Tongue (tissue), 2 donors: ENCODE results near the gene PRDM5. TPM values are rescaled to one million over a fixed set of nuclear protein-coding genes. Genes with fewer than 3 reads are reported as not detected.
"Not testable (repeated sequence)": the region's sequence is repeated elsewhere in the genome, so short reads cannot be mapped to it uniquely, and the experiment has no call there.

ENCODE experiments used
- DNase-seq: peaks from one replicate; pipeline ENCODE4 v3.0.0-alpha.2; 2015
- total RNA-seq: library from RNA; depleted of rRNA; stranded (reverse); fragments of >200 nt; gene quantifications from one replicate; pipeline ENCODE4 v1.2.3, GENCODE V29; 2014

PRDM5 gene
- total RNA-seq, 1 donor from 2014 or later = 36.4 TPM

DNA sequence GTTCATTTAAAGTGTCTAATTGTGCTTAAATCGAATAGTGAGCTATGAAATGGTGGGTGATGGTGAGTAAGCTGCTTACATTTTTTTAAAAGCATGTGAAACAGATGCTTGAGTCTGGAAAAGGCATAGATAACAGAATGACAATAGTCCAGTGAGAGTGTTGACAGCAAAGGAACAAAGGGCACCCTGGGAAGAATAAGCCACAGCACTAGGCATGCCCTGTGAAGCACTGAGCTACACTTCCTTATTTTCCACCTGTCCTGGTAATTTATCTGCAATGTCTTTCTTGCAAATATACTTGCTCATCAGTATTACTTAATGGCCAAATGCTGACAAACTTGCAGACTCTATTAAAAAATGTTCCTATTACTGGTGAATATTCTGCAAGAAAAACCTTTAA is 168.7 kb downstream of the PRDM5 start:
- no peak for DNase-seq

DNA sequence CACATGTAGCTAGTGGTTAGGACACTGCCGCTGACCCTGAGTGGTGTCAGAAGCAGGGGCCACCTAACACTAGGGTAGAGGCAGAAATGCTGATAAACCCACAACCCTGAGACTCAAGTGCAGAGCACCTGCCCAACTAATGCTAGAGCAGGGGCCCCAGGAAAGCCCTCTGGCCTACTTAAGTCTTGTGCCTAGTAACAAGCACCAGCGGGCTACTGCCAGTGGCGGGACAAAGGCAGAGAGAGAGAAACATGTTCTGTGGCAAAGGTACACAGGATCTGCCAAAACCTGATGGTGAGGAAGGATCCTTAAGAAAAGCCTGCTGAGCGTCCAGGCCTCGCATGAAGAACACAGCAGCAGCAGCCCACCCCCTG is 172.4 kb downstream of the PRDM5 start:
- no peak for DNase-seq

- DNase-seq = no peak
These were observed 172.9 kb downstream of the PRDM5 start for GRCh38 chr4:120749445-120750151.

GRCh38 chr4:120741636-120742035 is 180.9 kb downstream of the PRDM5 start:
- not testable (repeated sequence) for DNase-seq

GRCh38 chr4:120736312-120736711 is 186.2 kb downstream of the PRDM5 start:
- no peak for DNase-seq

GRCh38 chr4:120733968-120734367 is 188.6 kb downstream of the PRDM5 start:
- no peak for DNase-seq

GRCh38 chr4:120733054-120733453 is 189.5 kb downstream of the PRDM5 start:
- no peak for DNase-seq

- no peak for DNase-seq
These were observed 191.0 kb downstream of the PRDM5 start for GRCh38 chr4:120731561-120731960.

- no peak for DNase-seq
These were observed 191.7 kb downstream of the PRDM5 start for GRCh38 chr4:120730777-120731320.

- no peak for DNase-seq
These were observed 193.4 kb downstream of the PRDM5 start for GRCh38 chr4:120728892-120729675.

DNA sequence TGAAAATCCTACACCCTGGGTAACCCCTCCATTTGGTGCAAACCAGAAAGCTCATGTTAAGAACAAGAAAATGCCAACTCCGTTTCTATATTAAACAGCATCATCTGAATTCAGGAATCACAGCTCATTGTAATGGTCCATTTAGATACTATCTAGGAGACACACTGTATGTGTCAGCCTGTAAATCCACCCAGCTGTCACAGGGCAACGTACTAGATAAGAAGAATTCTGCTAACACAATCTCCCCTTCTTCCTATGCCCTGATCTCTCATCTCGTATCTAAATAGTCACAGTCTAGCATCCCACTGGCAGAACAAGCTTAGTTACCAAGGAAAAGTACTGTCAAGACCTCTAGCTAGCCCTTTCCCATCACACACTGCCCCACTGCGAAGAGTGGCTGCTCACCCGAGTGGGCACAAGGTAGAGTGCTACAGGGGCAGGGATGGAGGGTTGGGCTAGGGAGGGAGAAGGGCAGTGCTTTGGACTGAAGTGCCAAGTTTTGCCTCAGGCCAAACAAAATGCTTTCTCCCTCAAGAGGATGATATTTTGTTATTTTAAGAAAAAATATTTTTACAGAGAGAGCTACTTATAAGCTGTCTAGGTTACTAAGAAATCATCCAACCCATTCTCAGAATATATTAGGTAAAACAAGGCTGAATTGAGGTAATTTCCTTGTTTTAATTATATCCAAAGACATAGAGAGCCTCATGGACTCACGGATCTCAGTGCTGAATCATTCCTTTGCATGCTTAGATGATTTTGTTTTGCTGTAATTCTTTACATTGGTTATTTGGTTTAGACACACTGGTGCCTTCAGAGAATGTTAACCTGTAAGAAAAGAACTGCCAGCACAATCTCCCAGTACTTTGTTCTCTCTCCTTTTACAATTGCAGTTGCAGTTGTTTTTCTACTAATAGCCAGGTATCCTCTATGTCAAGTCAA is 196.6 kb downstream of the PRDM5 start:
- DNase-seq = no peak

- peak; percentile 30 for DNase-seq
These were observed 197.9 kb downstream of the PRDM5 start for GRCh38 chr4:120724656-120725055.

- no peak for DNase-seq
These were observed 198.5 kb downstream of the PRDM5 start for GRCh38 chr4:120723986-120724385.

GRCh38 chr4:120723105-120723504 is 199.4 kb downstream of the PRDM5 start:
- DNase-seq = no peak

GRCh38 chr4:120722655-120723054 is 199.9 kb downstream of the PRDM5 start:
- no peak for DNase-seq

DNA sequence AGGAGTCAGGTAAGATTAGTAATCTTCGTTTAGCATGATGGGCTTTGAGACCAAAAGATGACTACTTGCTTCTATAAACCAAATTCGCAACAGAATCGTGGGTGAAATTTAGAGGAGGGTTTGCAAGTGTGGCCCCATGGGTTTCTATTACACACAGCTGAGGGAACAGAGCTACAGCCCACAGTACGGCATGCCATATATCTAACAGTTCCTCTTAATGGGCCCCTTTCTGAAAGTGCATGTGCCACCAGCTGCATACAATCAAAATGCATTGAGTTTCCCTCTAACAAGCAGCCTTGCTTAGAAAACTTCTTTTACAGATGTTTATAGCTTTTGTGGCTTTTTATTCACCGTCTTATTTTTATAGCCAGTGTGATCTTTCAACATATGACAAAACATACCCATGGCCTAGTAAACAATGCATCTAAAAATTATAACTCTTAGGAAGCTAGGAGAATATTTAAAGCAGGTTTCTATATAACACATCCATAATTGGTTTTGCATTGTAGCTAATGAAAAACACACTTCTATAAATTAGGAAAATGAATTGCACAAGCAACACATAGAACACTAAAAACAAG is 202.1 kb downstream of the PRDM5 start:
- no peak for DNase-seq

GRCh38 chr4:120718979-120719566 is 203.5 kb downstream of the PRDM5 start:
- peak; percentile 36 for DNase-seq

- DNase-seq = peak; percentile 30
These were observed 206.2 kb downstream of the PRDM5 start for GRCh38 chr4:120716346-120716745.

GRCh38 chr4:120714417-120715010 is 208.0 kb downstream of the PRDM5 start:
- DNase-seq = no peak

DNA sequence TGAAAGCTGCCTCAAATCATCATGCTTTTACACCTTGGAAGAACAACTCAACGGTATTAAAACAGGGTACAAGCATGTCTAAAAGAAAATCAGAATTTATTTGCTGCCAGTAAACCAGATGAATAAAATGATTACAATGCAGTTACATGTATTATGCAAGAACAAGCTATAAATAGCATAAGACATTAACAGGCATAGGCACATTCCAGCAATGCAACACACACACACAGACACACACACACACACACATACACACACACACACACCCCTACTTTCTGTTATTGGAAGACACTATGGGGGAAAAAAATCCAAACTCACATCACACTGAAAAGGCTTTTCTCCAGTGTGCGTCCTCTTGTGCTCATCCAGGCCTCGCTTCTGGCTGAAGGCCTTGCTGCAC is 212.5 kb downstream of the PRDM5 start:
- peak; percentile 22 for DNase-seq

GRCh38 chr4:120704538-120704937 is 218.0 kb downstream of the PRDM5 start:
- peak; percentile 48 for DNase-seq
